AG04450 (cell line): Measurements from ENCODE around the gene POLR1G. TPM values are rescaled to one million over a fixed set of nuclear protein-coding genes. Genes with fewer than 3 reads are reported as not detected.

Experiments
- CTCF ChIA-PET: fragments of 300-600, 350-600 bp; formaldehyde crosslinking; extraction: SDS; loops from one replicate; lab custom pipeline; 2022; ENCODE audit warnings: antibody characterized with exemption, inconsistent platforms; lab: Charles Lee
- POLR2A ChIA-PET: fragments of 350-600 bp; formaldehyde crosslinking; extraction: SDS; loops from one replicate; lab custom pipeline; 2021; ENCODE audit warnings: antibody characterized with exemption, inconsistent platforms; lab: Yijun Ruan, JAX
- DNase-seq: peaks from one replicate; pipeline ENCODE4 v3.0.0-alpha.2; 2011; ENCODE audit warnings: low read depth, low spot score
- H3K27ac ChIP-seq: one replicate; pipeline ENCODE4 v1.5.1; 2012; ENCODE audit warnings: low read depth, low read length, control low read depth
- H3K27me3 ChIP-seq: one replicate; pipeline ENCODE4 v1.6.0; 2012; ENCODE audit warnings: low read length; ENCODE audit not compliant: control insufficient read depth, insufficient read depth
- H3K4me3 ChIP-seq: 2 replicates; pipeline ENCODE4 v1.5.1; 2011; ENCODE audit warnings: mild to moderate bottlenecking, low read depth, low read length, control low read depth
- H3K9me3 ChIP-seq: 2 replicates; pipeline ENCODE4 v1.5.1; 2012; ENCODE audit warnings: low read length; ENCODE audit not compliant: control insufficient read depth, insufficient read depth
- CTCF ChIP-seq: IDR thresholded peaks from 2 replicates; pipeline ENCODE4 v1.5.1; 2011; ENCODE audit warnings: low read depth, low read length, control low read depth, inconsistent platforms
- polyA plus RNA-seq: library from polyadenylated mRNA; depleted of rRNA; stranded (reverse); fragments of >200 nt; gene quantifications from 2 replicates; pipeline ENCODE4 v1.2.3, GENCODE V29; 2011

POLR1G gene
- polyA plus RNA-seq, 1 experiment = 3.0 TPM

- POLR2A ChIA-PET = interaction anchor here (0.6 to 2.2 kb wide), 3 partner anchors 9 to 36 kb away, joined by 3 to 6 read pairs (median 3); no protein-coding TSS in a partner anchor
- CTCF ChIA-PET = interaction anchor here (1.0 to 1.7 kb wide), 2 partner anchors 26 to 72 kb away, joined by 3 to 4 read pairs; no protein-coding TSS in a partner anchor
- Histone ChIP-seq H3K27me3 (no peaks in the 10 kb centered on the region), H3K27ac (no peak overlapping the region), H3K4me3 (no peak overlapping the region), H3K9me3 (no peaks in the 10 kb centered on the region)
- TF ChIP-seq CTCF = no peak
- DNase-seq = no peak
These were observed 7.1 kb downstream of the POLR1G start for GRCh38 chr19:45413497-45413896.

GRCh38 chr19:45414468-45414867 is 8.0 kb downstream of the POLR1G start:
- ChIA-PET CTCF (interaction anchor here (0.6 to 1.4 kb wide), 3 partner anchors 25 to 79 kb away, joined by 3 to 6 read pairs (median 4); no protein-coding TSS in a partner anchor), POLR2A (interaction anchor here (0.7 to 2.2 kb wide), 2 partner anchors 10 kb away, joined by 3 to 6 read pairs; no protein-coding TSS in a partner anchor)
- no peaks in the 10 kb centered on the region for H3K27me3 ChIP-seq
- no peak for DNase-seq
- H3K27ac ChIP-seq = no peak overlapping the region
- TF ChIP-seq CTCF = no peak
- no peak overlapping the region for H3K4me3 ChIP-seq
- H3K9me3 ChIP-seq = no peaks in the 10 kb centered on the region

GRCh38 chr19:45417151-45417550 is 10.7 kb downstream of the POLR1G start:
- no peak overlapping the region for H3K4me3 ChIP-seq
- ChIA-PET CTCF (interaction anchor here (1.1 kb wide), 1 partner anchor 11 kb away, joined by 3 read pairs; no protein-coding TSS in a partner anchor), POLR2A (no interaction called here)
- no peaks in the 10 kb centered on the region for H3K9me3 ChIP-seq
- peak overlapping the region; percentile 31 for H3K27ac ChIP-seq
- H3K27me3 ChIP-seq = no peaks in the 10 kb centered on the region
- no peak for TF ChIP-seq CTCF
- no peak for DNase-seq

- Histone ChIP-seq H3K4me3 (no peak overlapping the region), H3K9me3 (no peaks in the 10 kb centered on the region; the same call in 1 of the 2 replicates), H3K27ac (no peak overlapping the region), H3K27me3 (no peaks in the 10 kb centered on the region)
- TF ChIP-seq CTCF = no peak
- no peak for DNase-seq
- ChIA-PET POLR2A (no interaction called here), CTCF (no interaction called here)
These were observed 12.4 kb downstream of the POLR1G start for GRCh38 chr19:45418802-45419201.

GRCh38 chr19:45419396-45419795 is 13.0 kb downstream of the POLR1G start:
- no peak overlapping the region for H3K4me3 ChIP-seq
- H3K27me3 ChIP-seq = no peaks in the 10 kb centered on the region
- no peak for TF ChIP-seq CTCF
- ChIA-PET POLR2A (no interaction called here), CTCF (no interaction called here)
- H3K9me3 ChIP-seq = no peaks in the 10 kb centered on the region; the same call in 1 of the 2 replicates
- DNase-seq = no peak
- no peak overlapping the region for H3K27ac ChIP-seq
